GM12875 (cell line): Measurements from ENCODE around the gene FYCO1.

Experiments used
- H3K4me3 ChIP-seq: one replicate; pipeline ENCODE4 v1.5.1; 2011; ENCODE audit warnings: low read depth, low read length, control low read depth
- TF ChIP-seq, protein P1 (sequence below): IDR thresholded peaks from 2 replicates; pipeline ENCODE4 v1.5.1; 2011; ENCODE audit warnings: low read depth, mild to moderate bottlenecking, control low read depth, inconsistent platforms, low read length, moderate library complexity, borderline replicate concordance; ENCODE audit not compliant: insufficient read depth

FYCO1 gene

DNA sequence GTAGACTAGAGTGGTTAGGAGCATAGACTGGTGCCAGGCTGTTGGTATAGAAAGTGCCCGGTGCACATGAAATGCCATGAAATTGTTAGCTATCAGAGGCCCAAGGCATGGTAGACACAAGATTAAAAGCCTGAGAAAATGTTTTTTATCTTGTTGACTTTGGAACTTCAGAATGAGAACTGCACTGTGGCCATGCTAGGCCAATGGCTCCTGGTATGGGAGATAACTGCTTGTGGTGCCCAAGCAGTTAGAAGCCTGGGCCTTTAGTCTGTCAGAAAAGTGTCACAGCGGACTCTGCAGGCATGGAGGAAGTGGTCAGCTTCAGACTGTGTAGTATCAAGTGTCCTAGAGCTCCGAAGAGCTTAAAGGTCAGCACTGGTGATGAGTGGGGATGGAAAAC lies 11.9 kb downstream of the FYCO1 start:
- no peak overlapping the region for H3K4me3 ChIP-seq
- TF ChIP-seq, protein P1, sequence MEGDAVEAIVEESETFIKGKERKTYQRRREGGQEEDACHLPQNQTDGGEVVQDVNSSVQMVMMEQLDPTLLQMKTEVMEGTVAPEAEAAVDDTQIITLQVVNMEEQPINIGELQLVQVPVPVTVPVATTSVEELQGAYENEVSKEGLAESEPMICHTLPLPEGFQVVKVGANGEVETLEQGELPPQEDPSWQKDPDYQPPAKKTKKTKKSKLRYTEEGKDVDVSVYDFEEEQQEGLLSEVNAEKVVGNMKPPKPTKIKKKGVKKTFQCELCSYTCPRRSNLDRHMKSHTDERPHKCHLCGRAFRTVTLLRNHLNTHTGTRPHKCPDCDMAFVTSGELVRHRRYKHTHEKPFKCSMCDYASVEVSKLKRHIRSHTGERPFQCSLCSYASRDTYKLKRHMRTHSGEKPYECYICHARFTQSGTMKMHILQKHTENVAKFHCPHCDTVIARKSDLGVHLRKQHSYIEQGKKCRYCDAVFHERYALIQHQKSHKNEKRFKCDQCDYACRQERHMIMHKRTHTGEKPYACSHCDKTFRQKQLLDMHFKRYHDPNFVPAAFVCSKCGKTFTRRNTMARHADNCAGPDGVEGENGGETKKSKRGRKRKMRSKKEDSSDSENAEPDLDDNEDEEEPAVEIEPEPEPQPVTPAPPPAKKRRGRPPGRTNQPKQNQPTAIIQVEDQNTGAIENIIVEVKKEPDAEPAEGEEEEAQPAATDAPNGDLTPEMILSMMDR, result no peak

DNA sequence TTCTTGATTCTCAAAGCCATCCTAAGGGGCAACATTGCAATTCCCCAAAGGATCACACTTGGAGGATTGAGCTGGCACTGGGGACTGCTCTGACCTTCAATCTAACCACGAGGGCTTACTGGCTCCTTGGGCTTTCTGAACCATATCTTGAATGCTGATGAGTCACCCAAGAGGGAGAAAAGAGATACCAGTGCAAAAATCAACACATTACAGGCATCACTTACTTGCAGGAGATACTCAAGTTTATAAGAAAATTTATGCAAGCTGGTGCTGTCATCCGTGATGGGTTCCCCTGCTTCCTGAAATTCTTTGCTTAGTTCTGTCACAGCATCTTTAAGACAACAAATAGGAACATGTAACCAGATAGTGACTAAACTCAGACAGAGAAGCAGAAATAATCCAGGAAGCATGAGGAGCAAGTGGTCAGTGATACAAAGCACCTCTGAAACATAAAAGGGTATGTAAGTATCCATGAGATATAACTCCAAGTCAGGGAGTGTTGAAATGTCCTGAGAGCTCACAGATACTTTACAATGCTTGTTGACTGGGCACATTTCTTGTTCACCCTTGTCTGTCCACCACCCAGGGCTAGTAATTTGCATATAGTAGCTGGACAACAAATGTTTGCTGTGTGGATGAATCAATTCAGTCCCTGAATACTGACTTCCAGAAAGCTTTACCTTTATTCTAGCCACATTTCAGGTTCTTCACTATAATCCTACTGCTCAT lies 14.1 kb downstream of the FYCO1 start:
- TF ChIP-seq, protein P1, result no peak
- no peak overlapping the region for H3K4me3 ChIP-seq

DNA sequence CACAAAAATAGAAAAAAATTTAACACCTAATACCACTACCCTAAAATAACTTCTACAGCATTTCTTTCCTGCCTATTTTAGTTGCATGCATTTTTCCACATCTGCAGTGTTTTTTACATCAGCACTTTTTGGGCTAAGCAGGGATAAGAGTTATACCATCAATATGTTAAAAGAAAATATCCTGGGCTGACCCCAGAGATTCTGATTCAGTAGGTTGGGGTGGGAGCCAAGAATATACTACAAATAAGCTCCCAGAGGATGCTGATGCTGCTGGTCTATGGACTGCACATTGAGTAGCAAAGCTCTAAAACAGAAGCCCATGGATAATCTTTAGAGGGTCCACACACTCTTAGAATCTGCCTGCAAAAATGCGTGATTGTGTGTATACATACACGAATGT lies 14.8 kb downstream of the FYCO1 start:
- no peak overlapping the region for H3K4me3 ChIP-seq
- TF ChIP-seq, protein P1, result no peak

DNA sequence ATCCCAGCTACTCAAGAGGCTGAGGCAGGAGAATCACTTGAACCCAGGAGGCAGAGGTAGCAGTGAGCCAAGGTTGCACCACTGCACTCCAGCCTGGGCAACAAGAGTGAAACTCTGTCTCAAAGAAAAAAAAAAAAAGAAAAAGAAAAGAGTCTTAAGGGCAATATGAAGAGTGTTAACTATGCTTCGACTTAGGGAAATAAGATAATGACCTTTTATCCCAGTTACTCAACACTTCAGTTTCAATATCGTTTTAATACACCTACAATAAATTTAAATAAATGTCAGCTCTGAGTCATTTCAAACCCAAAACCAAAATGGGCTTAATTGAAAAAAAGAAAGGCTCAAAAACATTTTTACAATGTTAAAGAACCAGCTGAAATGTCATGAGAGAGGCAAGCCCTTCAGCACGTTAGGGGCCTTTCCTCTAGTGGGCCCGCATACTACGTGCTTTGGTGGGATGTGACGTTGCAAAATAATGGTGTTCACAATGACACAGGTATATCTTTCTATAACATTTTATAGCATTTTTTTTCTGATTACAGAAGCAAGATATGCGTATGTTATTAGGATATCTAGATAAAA lies 15.3 kb downstream of the FYCO1 start:
- no peak overlapping the region for H3K4me3 ChIP-seq
- TF ChIP-seq, protein P1, result no peak

DNA sequence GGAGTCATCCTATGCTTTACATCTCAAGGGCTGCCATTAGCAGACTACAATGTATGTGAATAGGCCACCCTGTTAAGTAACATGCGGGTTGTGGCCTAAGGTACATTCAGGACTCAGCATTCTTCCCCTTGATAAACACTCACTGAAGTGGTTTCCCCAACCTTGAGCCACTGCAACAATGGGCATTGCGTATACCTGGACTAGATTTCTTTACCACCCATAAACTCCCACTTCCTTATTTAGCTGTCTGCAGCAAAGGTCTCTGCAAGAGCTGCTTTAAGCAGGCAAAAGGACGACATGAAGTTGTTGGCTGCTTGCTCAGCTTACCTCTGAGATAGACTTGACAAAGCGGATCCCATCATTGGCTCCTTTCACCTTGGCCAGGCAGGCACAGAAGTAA lies 16.2 kb downstream of the FYCO1 start:
- TF ChIP-seq, protein P1, result no peak
- H3K4me3 ChIP-seq, result no peak overlapping the region

DNA sequence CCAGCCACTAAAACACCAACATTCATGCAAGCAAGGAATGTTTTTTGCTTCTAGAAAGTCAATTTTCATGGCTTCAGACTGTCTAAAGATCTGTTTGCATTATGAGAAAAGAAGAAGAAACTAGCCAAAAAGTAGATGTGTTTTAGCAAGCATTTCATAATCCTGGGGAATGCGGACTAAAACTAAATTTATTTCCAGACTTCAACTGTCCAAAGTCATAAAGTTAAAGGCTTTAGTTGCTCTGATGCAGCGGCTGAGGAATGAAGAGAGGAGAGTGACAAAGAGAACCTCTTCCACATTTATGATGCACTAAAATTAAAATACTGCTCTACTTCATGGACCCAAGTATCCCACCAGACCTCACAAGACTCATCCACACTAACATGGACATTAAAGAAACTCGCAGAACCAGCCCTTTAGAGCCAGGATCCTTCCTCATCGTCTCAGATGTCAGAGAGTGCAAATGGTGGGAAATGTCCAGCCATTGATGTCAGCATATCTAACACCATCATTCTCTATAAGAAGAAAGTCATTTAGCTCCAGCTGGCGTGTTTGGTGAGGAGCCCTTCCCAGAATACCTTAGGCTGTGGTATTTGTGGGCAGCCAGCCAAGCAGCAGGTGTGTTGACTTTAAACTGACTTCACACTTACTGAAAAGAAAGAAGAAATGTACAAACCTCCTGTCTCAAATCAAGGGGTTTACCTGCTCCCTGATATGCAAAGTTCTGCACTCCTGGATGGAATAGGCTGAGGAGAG lies 17.4 kb downstream of the FYCO1 start:
- no peak overlapping the region for H3K4me3 ChIP-seq
- TF ChIP-seq, protein P1, result no peak
